ENCODE data around the gene C10orf105.

Gene C10orf105

GRCh38 chr10:71694567-71694968, 25.0 kb downstream of the C10orf105 start:
- no peak overlapping the region for H3K27ac ChIP-seq
- TF ChIP-seq, protein P1, sequence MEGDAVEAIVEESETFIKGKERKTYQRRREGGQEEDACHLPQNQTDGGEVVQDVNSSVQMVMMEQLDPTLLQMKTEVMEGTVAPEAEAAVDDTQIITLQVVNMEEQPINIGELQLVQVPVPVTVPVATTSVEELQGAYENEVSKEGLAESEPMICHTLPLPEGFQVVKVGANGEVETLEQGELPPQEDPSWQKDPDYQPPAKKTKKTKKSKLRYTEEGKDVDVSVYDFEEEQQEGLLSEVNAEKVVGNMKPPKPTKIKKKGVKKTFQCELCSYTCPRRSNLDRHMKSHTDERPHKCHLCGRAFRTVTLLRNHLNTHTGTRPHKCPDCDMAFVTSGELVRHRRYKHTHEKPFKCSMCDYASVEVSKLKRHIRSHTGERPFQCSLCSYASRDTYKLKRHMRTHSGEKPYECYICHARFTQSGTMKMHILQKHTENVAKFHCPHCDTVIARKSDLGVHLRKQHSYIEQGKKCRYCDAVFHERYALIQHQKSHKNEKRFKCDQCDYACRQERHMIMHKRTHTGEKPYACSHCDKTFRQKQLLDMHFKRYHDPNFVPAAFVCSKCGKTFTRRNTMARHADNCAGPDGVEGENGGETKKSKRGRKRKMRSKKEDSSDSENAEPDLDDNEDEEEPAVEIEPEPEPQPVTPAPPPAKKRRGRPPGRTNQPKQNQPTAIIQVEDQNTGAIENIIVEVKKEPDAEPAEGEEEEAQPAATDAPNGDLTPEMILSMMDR (conservative IDR thresholded peaks at IDR 0.05), result no peak

GRCh38 chr10:71694039-71694501, 25.5 kb downstream of the C10orf105 start:
- no peak overlapping the region for H3K27ac ChIP-seq
- TF ChIP-seq, protein P1 (conservative IDR thresholded peaks at IDR 0.05), result no peak

GRCh38 chr10:71693377-71693776, 26.2 kb downstream of the C10orf105 start:
- TF ChIP-seq, protein P1 (conservative IDR thresholded peaks at IDR 0.05), result no peak
- H3K27ac ChIP-seq, result no peak overlapping the region

- TF ChIP-seq, protein P1 (conservative IDR thresholded peaks at IDR 0.05), result no peak
- no peak overlapping the region for H3K27ac ChIP-seq
Observed at GRCh38 chr10:71692598-71693306, 26.8 kb downstream of the C10orf105 start.

DNA sequence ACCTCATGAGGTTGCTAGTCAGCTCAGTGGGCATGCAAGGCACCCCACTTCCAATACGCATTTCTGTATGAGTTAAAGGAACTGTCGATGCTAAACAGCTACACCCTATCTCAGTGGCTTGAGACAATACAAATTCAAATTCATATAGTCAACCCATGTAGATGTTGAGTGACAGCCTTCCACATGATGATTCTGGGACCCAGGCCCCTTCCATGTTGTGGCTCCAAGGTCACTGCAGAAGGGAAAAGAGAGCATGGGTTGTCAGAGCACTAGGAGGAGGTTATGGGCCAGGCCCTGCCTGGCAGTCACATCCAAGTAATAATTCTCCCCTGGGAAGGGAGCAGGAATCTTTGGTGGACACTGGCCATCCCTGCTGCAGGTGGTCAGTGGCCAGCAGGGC, 28.2 kb downstream of the C10orf105 start:
- no peak overlapping the region for H3K27ac ChIP-seq
- TF ChIP-seq, protein P1 (conservative IDR thresholded peaks at IDR 0.05), result no peak

DNA sequence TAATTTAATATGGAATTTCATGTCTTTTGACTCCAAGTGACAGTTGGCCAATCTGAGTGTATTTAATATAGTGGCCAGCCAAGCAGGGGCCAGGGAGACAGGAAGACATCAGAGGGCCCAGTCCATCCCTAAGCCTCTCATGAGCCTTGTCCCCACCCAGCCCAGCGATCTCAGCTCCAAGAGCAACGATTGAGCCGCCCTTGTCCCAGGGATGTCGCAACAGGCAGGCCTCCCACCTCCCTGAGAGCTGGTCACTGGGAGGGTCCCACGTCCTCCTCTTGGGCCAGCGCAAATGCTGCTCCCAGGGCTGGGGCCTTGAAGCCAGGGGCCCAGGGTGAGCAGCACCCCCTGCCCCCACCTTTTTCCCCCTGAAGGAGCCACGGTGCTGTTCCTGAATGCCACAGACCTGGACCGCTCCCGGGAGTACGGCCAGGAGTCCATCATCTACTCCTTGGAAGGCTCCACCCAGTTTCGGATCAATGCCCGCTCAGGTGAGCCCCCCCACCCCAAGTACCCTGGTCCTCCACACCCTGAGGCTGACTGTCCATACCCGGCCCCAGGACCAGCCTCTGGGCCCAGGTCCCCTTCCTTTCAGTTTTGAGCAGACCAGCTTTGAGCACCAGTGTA, 29.4 kb downstream of the C10orf105 start:
- no peak overlapping the region for H3K27ac ChIP-seq
- TF ChIP-seq, protein P1 (conservative IDR thresholded peaks at IDR 0.05), result no peak

GRCh38 chr10:71688256-71688655, 31.3 kb downstream of the C10orf105 start:
- no peak overlapping the region for H3K27ac ChIP-seq
- TF ChIP-seq, protein P1 (conservative IDR thresholded peaks at IDR 0.05), result no peak

Data from VCaP (cell line).